WTC11 (cell line): ENCODE data around the gene PDZD7.

Source experiments
- CBFB ChIP-seq: sonication (generic); formaldehyde crosslinking; IDR thresholded peaks from 2 replicates; pipeline ENCODE4 v1.8.1; 2022; ENCODE audit warnings: mild to moderate bottlenecking, low read depth, missing genetic modification reagents
- CTCF ChIP-seq: fragments of 200-600 bp; IDR thresholded peaks from 2 replicates; pipeline ENCODE4 v1.8.0; 2022; ENCODE audit warnings: antibody characterized with exemption
- E2F4 ChIP-seq: sonication (generic); formaldehyde crosslinking; IDR thresholded peaks from 2 replicates; pipeline ENCODE4 v1.8.1; 2022; ENCODE audit warnings: low read depth, mild to moderate bottlenecking, moderate library complexity, missing genetic modification reagents, borderline replicate concordance
- E2F5 ChIP-seq: sonication (generic); formaldehyde crosslinking; IDR thresholded peaks from 2 replicates; pipeline ENCODE4 v1.8.1; 2022; ENCODE audit warnings: mild to moderate bottlenecking, moderate library complexity, missing genetic modification reagents
- HMGA2 ChIP-seq: fragments of 250-450 bp; sonication (Bioruptor Pico); IDR thresholded peaks from 2 replicates; pipeline ENCODE4 v1.4.0; 2021; ENCODE audit warnings: mild to moderate bottlenecking, moderate library complexity
- JUN ChIP-seq: sonication (generic); formaldehyde crosslinking; IDR thresholded peaks from 2 replicates; pipeline ENCODE4 v1.8.0; 2023; ENCODE audit warnings: mild to moderate bottlenecking, missing genetic modification reagents
- MAX ChIP-seq: sonication (generic); formaldehyde crosslinking; IDR thresholded peaks from 2 replicates; pipeline ENCODE4 v1.8.0; 2022; ENCODE audit warnings: mild to moderate bottlenecking, missing genetic modification reagents
- NR3C1 ChIP-seq: sonication (generic); formaldehyde crosslinking; conservative IDR thresholded peaks from 2 replicates; pipeline ENCODE4 v1.8.1; 2023; ENCODE audit warnings: low read depth, mild to moderate bottlenecking, missing genetic modification reagents
- SMAD4 ChIP-seq: sonication (generic); formaldehyde crosslinking; IDR thresholded peaks from 2 replicates; pipeline ENCODE4 v1.8.0; 2022; ENCODE audit warnings: mild to moderate bottlenecking, missing genetic modification reagents

GRCh38 chr10:101075775-101076174, 44.8 kb upstream of the PDZD7 start:
- no peak for TF ChIP-seq CTCF
- TF ChIP-seq MAX (CRISPR knock-in tag) = no peak
- TF ChIP-seq E2F5 (CRISPR knock-in tag) = no peak
- TF ChIP-seq HMGA2 (CRISPR knock-in tag) = no peak
- no peak for TF ChIP-seq CBFB
- TF ChIP-seq SMAD4 (CRISPR knock-in tag) = no peak
- TF ChIP-seq NR3C1 (CRISPR knock-in tag) = no peak
- TF ChIP-seq E2F4 (CRISPR knock-in tag) = no peak
- TF ChIP-seq JUN = no peak
